Ovary (tissue), 9 donors: Measurements from ENCODE around the gene GPR78. TPM values are rescaled to one million over a fixed set of nuclear protein-coding genes. Genes with fewer than 3 reads are reported as not detected.
"Not testable (repeated sequence)": the region's sequence is repeated elsewhere in the genome, so short reads cannot be mapped to it uniquely, and the experiment has no call there.

Source experiments
- DNase-seq, 5 donors: peaks; one replicate each; pipeline ENCODE4 v3.0.0-alpha.2; 2019 to 2020
- H3K27ac ChIP-seq, 2 donors: fragments of 200-600 bp; one replicate each; pipeline versions ENCODE4 v1.5.1 to v1.8.0; 2019 to 2022
- H3K27me3 ChIP-seq: fragments of 200-600 bp; one replicate; pipeline ENCODE4 v1.8.0; 2022
- H3K36me3 ChIP-seq: fragments of 200-600 bp; sonication (generic); one replicate; pipeline ENCODE4 v1.5.1; 2019
- H3K4me1 ChIP-seq: one replicate; pipeline ENCODE4 v1.8.1; 2013; ENCODE audit warnings: mild to moderate bottlenecking, moderate library complexity; ENCODE audit not compliant: insufficient read depth
- H3K4me3 ChIP-seq: fragments of 200-600 bp; sonication (generic); one replicate; pipeline ENCODE4 v1.5.1; 2017
- H3K9me3 ChIP-seq, 2 donors: fragments of 200-600 bp in 1 of 2; sonication (generic) in 1 of 2; one replicate each; pipeline versions ENCODE4 v1.5.1 to v1.8.1; 2013 to 2019; ENCODE audit warnings: mild to moderate bottlenecking in 1 of 2, moderate library complexity in 1 of 2
- POLR2A ChIP-seq: fragments of 450-650 bp; IDR thresholded peaks from one replicate; pipeline ENCODE4 v1.6.1; 2017; ENCODE audit warnings: antibody characterized with exemption, mild to moderate bottlenecking, moderate library complexity
- WGBS, 3 donors: extraction: QIAGEN DNeasy Blood & Tissue Kit in 1 of 3; methylation state at CpG; one replicate each; pipeline versions ENCODE4 v1.1.5 to v1.1.7; 2013 to 2017; 5-methylcytosine and 5-hydroxymethylcytosine counted together
- intact Hi-C, 4 donors: fragments of 100-400 bp; cut with DNase I; formaldehyde crosslinking; loops; one replicate each; pipeline versions ENCODE4 v1.11.0 to v1.15.1; 2022 to 2023
- polyA plus RNA-seq, 2 donors: library from polyadenylated mRNA; stranded (reverse); fragments of 200-250 nt in 1 of 2; fragments of 350-450 nt in 1 of 2; fragmentation: Illumina TruSeq in 1 of 2; extraction: RNeasy Lipid Tissue Mini Kit (QIAGEN cat#74804) in 1 of 2; gene quantifications; one replicate each; pipeline ENCODE4 v1.2.3, GENCODE V29; 2013 to 2014
- total RNA-seq, 7 donors: library from RNA; depleted of rRNA in 2 of 7; stranded (reverse); fragments of >200 nt in 2 of 7; fragmentation: NEBNext Ultra II Directional in 3 of 7; extraction: Animal tissue kit (Norgen Biotek cat#: 25700) in 3 of 7; gene quantifications; one replicate each; pipeline versions ENCODE4 v1.1.0 to v1.2.4, GENCODE V29; 2016 to 2023
- donor health status: DM: no; HTN: no; CAD: no; lungs with moderate emphysema.
- donor health status: DM: no; HTN: no; CAD: no.
- donor health status: Bipolar disorder and iron deficiency.
- donor health status: DM: yes; HTN: yes; CAD: no.
- donor health status: DM: no; HTN: no; CAD: no.
- donor health status: DM: yes; HTN: yes; CAD: no.

Gene GPR78
- total and polyA plus RNA-seq, 9 donors, result 1.0 to 14.7 (median 5.4) TPM

- H3K4me3 ChIP-seq, result no peak overlapping the region
- TF ChIP-seq POLR2A, result no peak
- no peaks in the 10 kb centered on the region for H3K4me1 ChIP-seq
- intact Hi-C loops, result no loop called here
- DNase-seq, result peak; percentile 12 to 34 (median 28)
- H3K27ac ChIP-seq, result no peak overlapping the region
- H3K9me3 ChIP-seq, result no peaks in the 10 kb centered on the region
- H3K36me3 ChIP-seq, result no peaks in the 10 kb centered on the region
- 81 to 90% (median 89%) methylated on average over 28 of the region's 28 CpGs for WGBS, 3 donors
- H3K27me3 ChIP-seq, result no peaks in the 10 kb centered on the region
These were observed 38.9 kb downstream of the GPR78 start for GRCh38 chr4:8618961-8619720.

GRCh38 chr4:8621135-8621534 is 40.9 kb downstream of the GPR78 start:
- H3K27ac ChIP-seq, H3K4me3 ChIP-seq, intact Hi-C loops, H3K27me3 ChIP-seq, H3K9me3 ChIP-seq, H3K4me1 ChIP-seq, H3K36me3 ChIP-seq: not testable (repeated sequence)
- 77% methylated on average over 11 of the region's 14 CpGs; no CpG with 5 or more reads in 2 of the 3 donors for WGBS, 3 donors
- peak in 4 of 5 donors; percentile 5 to 53 (median 8) for DNase-seq

DNA sequence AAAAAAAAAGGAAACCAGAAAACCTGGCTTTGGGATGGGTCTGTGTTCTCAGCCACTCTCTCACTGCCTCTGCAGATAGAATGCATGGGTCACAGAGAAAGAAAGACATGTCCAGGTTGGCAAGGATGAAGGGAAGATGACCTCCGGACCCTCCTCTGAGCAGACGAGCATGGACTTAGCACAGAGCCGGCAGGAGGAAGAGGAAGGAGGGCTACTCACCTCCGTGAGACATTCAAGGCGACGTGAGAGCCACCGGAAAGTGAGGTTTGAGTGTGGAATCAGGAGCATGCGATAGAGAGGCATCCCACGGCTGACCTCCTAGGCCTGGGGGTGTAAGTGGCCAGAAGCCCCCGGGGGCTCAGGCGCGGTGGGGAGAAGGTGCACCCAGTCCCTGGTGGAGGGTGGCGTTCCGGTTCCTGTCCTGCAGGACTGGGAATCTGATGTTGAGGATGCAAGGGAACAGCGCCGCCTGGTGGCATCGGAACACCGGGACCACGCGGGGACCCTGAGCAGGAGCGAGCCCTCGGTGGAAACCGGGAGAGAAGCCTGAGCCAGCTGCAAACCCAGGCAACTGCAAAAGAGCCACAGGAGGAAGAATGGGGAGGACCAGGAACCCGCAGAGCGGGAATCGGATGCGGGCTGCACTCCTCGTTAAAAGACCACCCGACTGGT is 44.5 kb downstream of the GPR78 start:
- H3K27me3 ChIP-seq, H3K4me3 ChIP-seq, H3K9me3 ChIP-seq, H3K27ac ChIP-seq, H3K36me3 ChIP-seq, DNase-seq, intact Hi-C loops, H3K4me1 ChIP-seq: not testable (repeated sequence)
- no CpG with 5 or more reads among the region's 29 CpGs for WGBS, 3 donors

GRCh38 chr4:8630240-8630905 is 50.2 kb downstream of the GPR78 start:
- H3K36me3 ChIP-seq, DNase-seq, H3K27ac ChIP-seq, H3K4me3 ChIP-seq, intact Hi-C loops, H3K4me1 ChIP-seq, H3K27me3 ChIP-seq, H3K9me3 ChIP-seq: not testable (repeated sequence)
- no CpG with 5 or more reads among the region's 29 CpGs for WGBS, 3 donors

DNA sequence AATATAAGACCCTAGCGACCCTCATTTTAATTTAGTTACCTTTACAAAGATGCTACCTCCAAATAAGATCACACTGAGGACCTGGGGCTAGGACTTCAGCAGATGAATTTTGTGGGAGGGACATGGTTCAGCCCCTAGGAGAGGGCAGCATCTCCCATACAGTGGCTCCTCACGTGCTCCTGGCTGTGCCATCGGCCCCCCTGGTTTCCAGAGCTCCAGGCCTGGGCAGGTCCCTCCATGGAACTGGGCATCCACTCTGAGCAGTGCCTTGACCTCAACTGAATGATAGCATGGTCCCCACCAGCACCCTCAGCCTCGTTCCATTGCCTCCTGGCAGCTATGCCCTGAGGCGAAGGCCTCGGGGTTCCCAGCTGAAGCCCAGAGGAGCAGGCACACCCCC is 51.7 kb downstream of the GPR78 start:
- H3K27me3 ChIP-seq, H3K4me3 ChIP-seq, intact Hi-C loops, H3K9me3 ChIP-seq, H3K4me1 ChIP-seq, H3K36me3 ChIP-seq, H3K27ac ChIP-seq: not testable (repeated sequence)
- peak in 1 of 5 donors; percentile 16 for DNase-seq
- 70 to 81% methylated on average over 2 to 4 of the region's 6 CpGs; no CpG with 5 or more reads in 1 of the 3 donors for WGBS, 3 donors

GRCh38 chr4:8634773-8635172 is 54.6 kb downstream of the GPR78 start:
- H3K27me3 ChIP-seq, intact Hi-C loops, DNase-seq, H3K36me3 ChIP-seq, H3K9me3 ChIP-seq, H3K27ac ChIP-seq, H3K4me1 ChIP-seq, H3K4me3 ChIP-seq: not testable (repeated sequence)
- WGBS, 3 donors, result 63 to 82% (median 72%) methylated on average over 6 to 7 of the region's 11 CpGs

- H3K4me3 ChIP-seq, H3K27me3 ChIP-seq, H3K36me3 ChIP-seq, DNase-seq, H3K27ac ChIP-seq, H3K9me3 ChIP-seq, H3K4me1 ChIP-seq, intact Hi-C loops: not testable (repeated sequence)
- no CpG with 5 or more reads among the region's 29 CpGs for WGBS, 3 donors
These were observed 55.8 kb downstream of the GPR78 start for GRCh38 chr4:8635897-8636554.

Other genes with a start within 250 kb of the GPR78 start
- gene ACOX3, start 139.7 kb upstream of the GPR78 start, total RNA-seq, result 10 to 100 TPM; 15.0 to 32.4 (median 24.2) TPM
- 10 to 100 TPM; 10.1 to 14.2 TPM for gene ACOX3, start 139.7 kb upstream of the GPR78 start, polyA plus RNA-seq
- 10 to 100 TPM; 29.7 to 54.8 (median 35.9) TPM for gene TRMT44, start 139.6 kb upstream of the GPR78 start, total RNA-seq
- gene TRMT44, start 139.6 kb upstream of the GPR78 start, polyA plus RNA-seq, result 10 to 100 TPM; 14.6 to 30.3 TPM
- 100 to 1,000 TPM in 4 of 7 donors, 10 to 100 TPM in 3; 55.9 to 212 (median 129) TPM for gene CPZ, start 12.4 kb downstream of the GPR78 start, total RNA-seq
- 100 to 1,000 TPM in 1 of 2 donors, 10 to 100 TPM in 1; 51.0 to 170 TPM for gene CPZ, start 12.4 kb downstream of the GPR78 start, polyA plus RNA-seq